Body of pancreas (tissue), 4 donors: ENCODE results near the gene SIM1.

Source experiments
- POLR2A ChIP-seq, 3 donors: fragments of 450-650 bp; IDR thresholded peaks; one replicate each; pipeline ENCODE4 v1.6.1; 2016; ENCODE audit warnings: antibody characterized with exemption in 3 of 3, mild to moderate bottlenecking in 2 of 3
- TF ChIP-seq, protein P1 (sequence below), 7 experiments: fragments of 450-650 bp in 4 of 7; fragments of 200-600 bp in 3 of 7; sonication (generic) in 3 of 7; IDR thresholded peaks; one replicate each; pipeline ENCODE4 v1.5.1; 2016 to 2019; ENCODE audit warnings: antibody characterized with exemption in 7 of 7

DNA sequence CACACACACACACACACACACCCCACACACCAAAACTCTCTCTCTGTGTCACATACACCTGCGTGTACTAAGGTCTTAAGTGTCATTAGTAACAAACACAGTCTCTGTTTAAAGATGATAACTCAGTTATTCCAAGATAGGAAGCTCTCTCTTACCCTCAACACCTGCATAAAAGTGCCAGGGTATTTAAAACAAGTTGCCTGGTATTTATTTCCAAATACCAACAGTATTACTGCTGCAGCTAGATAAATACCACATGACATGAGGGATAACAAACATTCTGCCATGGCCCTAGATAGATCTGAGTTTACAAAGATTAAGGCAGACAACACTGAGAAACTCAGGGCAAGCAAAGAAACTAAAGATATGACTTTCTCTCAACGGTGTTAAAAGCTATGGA lies 118.5 kb downstream of the SIM1 start:
- TF ChIP-seq, protein P1, sequence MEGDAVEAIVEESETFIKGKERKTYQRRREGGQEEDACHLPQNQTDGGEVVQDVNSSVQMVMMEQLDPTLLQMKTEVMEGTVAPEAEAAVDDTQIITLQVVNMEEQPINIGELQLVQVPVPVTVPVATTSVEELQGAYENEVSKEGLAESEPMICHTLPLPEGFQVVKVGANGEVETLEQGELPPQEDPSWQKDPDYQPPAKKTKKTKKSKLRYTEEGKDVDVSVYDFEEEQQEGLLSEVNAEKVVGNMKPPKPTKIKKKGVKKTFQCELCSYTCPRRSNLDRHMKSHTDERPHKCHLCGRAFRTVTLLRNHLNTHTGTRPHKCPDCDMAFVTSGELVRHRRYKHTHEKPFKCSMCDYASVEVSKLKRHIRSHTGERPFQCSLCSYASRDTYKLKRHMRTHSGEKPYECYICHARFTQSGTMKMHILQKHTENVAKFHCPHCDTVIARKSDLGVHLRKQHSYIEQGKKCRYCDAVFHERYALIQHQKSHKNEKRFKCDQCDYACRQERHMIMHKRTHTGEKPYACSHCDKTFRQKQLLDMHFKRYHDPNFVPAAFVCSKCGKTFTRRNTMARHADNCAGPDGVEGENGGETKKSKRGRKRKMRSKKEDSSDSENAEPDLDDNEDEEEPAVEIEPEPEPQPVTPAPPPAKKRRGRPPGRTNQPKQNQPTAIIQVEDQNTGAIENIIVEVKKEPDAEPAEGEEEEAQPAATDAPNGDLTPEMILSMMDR (IDR thresholded peaks at IDR 0.05): no peak
- TF ChIP-seq POLR2A (IDR thresholded peaks at IDR 0.05): no peak
